SK-N-SH treated with all-trans-retinoic acid at 6 μM for 48 hours (cell line): ENCODE measurements around the gene NKTR.
A peak's percentile ranks its signal among the peaks of the same experiment; 100 is the strongest.

ENCODE experiments used
- ATAC-seq: fragments of 200-7000 bp; cut with Tn5 transposase; 3 replicates; pipeline ENCODE4 v1.9.1; 2020; ENCODE audit warnings: mild to moderate bottlenecking, moderate library complexity
- ARNTL ChIP-seq: fragments of 450-650 bp; formaldehyde crosslinking; IDR thresholded peaks from 2 replicates; pipeline ENCODE4 v1.5.0; 2020; ENCODE audit warnings: low read depth, mild to moderate bottlenecking, moderate library complexity, borderline replicate concordance
- CSDC2 ChIP-seq: fragments of 250-450 bp; sonication (Bioruptor Pico); IDR thresholded peaks from 2 replicates; pipeline ENCODE4 v1.5.0; 2020; ENCODE audit warnings: mild to moderate bottlenecking, moderate library complexity
- CSRNP3 ChIP-seq: fragments of 250-450 bp; sonication (Bioruptor Pico); IDR thresholded peaks from 2 replicates; pipeline ENCODE4 v1.5.1; 2021; ENCODE audit warnings: mild to moderate bottlenecking, moderate library complexity
- ESRRG ChIP-seq: fragments of 250-450 bp; sonication (Bioruptor Pico); IDR thresholded peaks from 2 replicates; pipeline ENCODE4 v1.6.1; 2021; ENCODE audit warnings: mild to moderate bottlenecking
- GLIS3 ChIP-seq: fragments of 250-450 bp; sonication (Bioruptor Pico); IDR thresholded peaks from 2 replicates; pipeline ENCODE4 v1.5.0; 2020; ENCODE audit warnings: mild to moderate bottlenecking, moderate library complexity
- ISL1 ChIP-seq: fragments of 250-450 bp; sonication (Bioruptor Pico); IDR thresholded peaks from 2 replicates; pipeline ENCODE4 v2.1.2; 2022; ENCODE audit warnings: mild to moderate bottlenecking, moderate library complexity
- PATZ1 ChIP-seq: fragments of 250-450 bp; sonication (Bioruptor Pico); IDR thresholded peaks from 2 replicates; pipeline ENCODE4 v1.8.0; 2020; ENCODE audit warnings: mild to moderate bottlenecking, moderate library complexity, borderline replicate concordance
- PPARA ChIP-seq: fragments of 250-450 bp; sonication (Bioruptor Pico); IDR thresholded peaks from 2 replicates; pipeline ENCODE4 v1.5.0; 2020; ENCODE audit warnings: mild to moderate bottlenecking, borderline replicate concordance
- TCF4 ChIP-seq: fragments of 250-450 bp; sonication (Bioruptor Pico); IDR thresholded peaks from 2 replicates; pipeline ENCODE4 v1.8.0; 2021; ENCODE audit warnings: mild to moderate bottlenecking, moderate library complexity, borderline replicate concordance
- TOX ChIP-seq: fragments of 250-450 bp; sonication (Bioruptor Pico); IDR thresholded peaks from 2 replicates; pipeline ENCODE4 v1.8.0; 2021; ENCODE audit warnings: mild to moderate bottlenecking, moderate library complexity, borderline replicate concordance
- ZC3H10 ChIP-seq: fragments of 250-450 bp; sonication (Bioruptor Pico); IDR thresholded peaks from 2 replicates; pipeline ENCODE4 v1.5.1; 2021; ENCODE audit warnings: mild to moderate bottlenecking, moderate library complexity
- ZFP3 ChIP-seq: fragments of 250-450 bp; sonication (Bioruptor Pico); IDR thresholded peaks from 2 replicates; pipeline ENCODE4 v1.5.0; 2020; ENCODE audit warnings: mild to moderate bottlenecking, moderate library complexity
- ZNF70 ChIP-seq: fragments of 450-650 bp; formaldehyde crosslinking; IDR thresholded peaks from 2 replicates; pipeline ENCODE4 v1.5.0; 2020; ENCODE audit warnings: mild to moderate bottlenecking, moderate library complexity
- TF ChIP-seq, protein P1 (sequence below): fragments of 250-450 bp; sonication (Bioruptor Pico); IDR thresholded peaks from 2 replicates; pipeline ENCODE4 v1.8.0; 2021; ENCODE audit warnings: low read depth, mild to moderate bottlenecking, moderate library complexity, borderline replicate concordance
- TF ChIP-seq, protein P2 (sequence below): fragments of 250-450 bp; sonication (Bioruptor Pico); IDR thresholded peaks from 2 replicates; pipeline ENCODE4 v1.5.0; 2020; ENCODE audit warnings: mild to moderate bottlenecking, moderate library complexity
- TF ChIP-seq, protein P3 (sequence below): fragments of 250-450 bp; sonication (Bioruptor Pico); IDR thresholded peaks from 2 replicates; pipeline ENCODE4 v1.5.1; 2020; ENCODE audit warnings: low read depth, mild to moderate bottlenecking, moderate library complexity

Gene NKTR

DNA sequence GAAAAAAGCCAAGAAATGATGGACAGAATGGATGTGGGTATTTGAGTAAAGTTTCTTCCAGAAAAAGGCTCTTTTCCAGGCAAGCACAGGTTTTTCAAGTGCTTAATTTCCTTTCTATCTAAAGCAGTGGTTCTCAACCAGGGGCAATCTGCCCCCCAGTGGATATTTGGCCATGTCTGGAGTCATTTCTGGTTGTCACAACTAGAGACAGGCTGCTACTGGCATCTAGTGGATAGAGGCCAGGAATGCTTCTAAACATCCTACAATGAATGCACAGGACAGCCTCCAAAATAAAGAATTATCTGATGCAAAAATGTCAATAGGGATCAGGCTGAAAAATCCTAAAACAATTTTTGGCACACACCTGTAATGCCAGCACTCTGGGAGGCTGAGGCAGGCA lies 42.6 kb upstream of the NKTR start (continued):
- TF ChIP-seq CSRNP3 (CRISPR knock-in tag) (no peak), ZFP3 (CRISPR knock-in tag) (no peak)
- TF ChIP-seq, all 23 proteins: peak for 0

GRCh38 chr3:42562047-42562907 lies 38.2 kb upstream of the NKTR start:
- ATAC-seq: no peak
- no peak for TF ChIP-seq CSDC2 (CRISPR knock-in tag)
- TF ChIP-seq CSRNP3 (CRISPR knock-in tag): no peak

GRCh38 chr3:42569593-42570142 lies 30.8 kb upstream of the NKTR start:
- no peak for ATAC-seq
- no peak for TF ChIP-seq CSDC2 (CRISPR knock-in tag)
- no peak for TF ChIP-seq PATZ1 (CRISPR knock-in tag)
- TF ChIP-seq PPARA: no peak
- no peak for TF ChIP-seq ZNF70 (CRISPR knock-in tag)
- no peak for TF ChIP-seq ARNTL (CRISPR knock-in tag)
- no peak for TF ChIP-seq CSRNP3 (CRISPR knock-in tag)
- TF ChIP-seq, protein P1, sequence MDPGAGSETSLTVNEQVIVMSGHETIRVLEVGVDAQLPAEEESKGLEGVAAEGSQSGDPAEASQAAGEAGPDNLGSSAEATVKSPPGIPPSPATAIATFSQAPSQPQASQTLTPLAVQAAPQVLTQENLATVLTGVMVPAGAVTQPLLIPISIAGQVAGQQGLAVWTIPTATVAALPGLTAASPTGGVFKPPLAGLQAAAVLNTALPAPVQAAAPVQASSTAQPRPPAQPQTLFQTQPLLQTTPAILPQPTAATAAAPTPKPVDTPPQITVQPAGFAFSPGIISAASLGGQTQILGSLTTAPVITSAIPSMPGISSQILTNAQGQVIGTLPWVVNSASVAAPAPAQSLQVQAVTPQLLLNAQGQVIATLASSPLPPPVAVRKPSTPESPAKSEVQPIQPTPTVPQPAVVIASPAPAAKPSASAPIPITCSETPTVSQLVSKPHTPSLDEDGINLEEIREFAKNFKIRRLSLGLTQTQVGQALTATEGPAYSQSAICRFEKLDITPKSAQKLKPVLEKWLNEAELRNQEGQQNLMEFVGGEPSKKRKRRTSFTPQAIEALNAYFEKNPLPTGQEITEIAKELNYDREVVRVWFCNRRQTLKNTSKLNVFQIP (CRISPR knock-in tag): no peak
- no peak for TF ChIP-seq ESRRG (CRISPR knock-in tag)
- no peak for TF ChIP-seq TOX (CRISPR knock-in tag)
- no peak for TF ChIP-seq GLIS3 (CRISPR knock-in tag)

GRCh38 chr3:42572278-42572677 lies 28.2 kb upstream of the NKTR start:
- peak; percentile 98 for ATAC-seq
- TF ChIP-seq PPARA: no peak
- TF ChIP-seq ISL1 (CRISPR knock-in tag): no peak
- TF ChIP-seq, protein P2, sequence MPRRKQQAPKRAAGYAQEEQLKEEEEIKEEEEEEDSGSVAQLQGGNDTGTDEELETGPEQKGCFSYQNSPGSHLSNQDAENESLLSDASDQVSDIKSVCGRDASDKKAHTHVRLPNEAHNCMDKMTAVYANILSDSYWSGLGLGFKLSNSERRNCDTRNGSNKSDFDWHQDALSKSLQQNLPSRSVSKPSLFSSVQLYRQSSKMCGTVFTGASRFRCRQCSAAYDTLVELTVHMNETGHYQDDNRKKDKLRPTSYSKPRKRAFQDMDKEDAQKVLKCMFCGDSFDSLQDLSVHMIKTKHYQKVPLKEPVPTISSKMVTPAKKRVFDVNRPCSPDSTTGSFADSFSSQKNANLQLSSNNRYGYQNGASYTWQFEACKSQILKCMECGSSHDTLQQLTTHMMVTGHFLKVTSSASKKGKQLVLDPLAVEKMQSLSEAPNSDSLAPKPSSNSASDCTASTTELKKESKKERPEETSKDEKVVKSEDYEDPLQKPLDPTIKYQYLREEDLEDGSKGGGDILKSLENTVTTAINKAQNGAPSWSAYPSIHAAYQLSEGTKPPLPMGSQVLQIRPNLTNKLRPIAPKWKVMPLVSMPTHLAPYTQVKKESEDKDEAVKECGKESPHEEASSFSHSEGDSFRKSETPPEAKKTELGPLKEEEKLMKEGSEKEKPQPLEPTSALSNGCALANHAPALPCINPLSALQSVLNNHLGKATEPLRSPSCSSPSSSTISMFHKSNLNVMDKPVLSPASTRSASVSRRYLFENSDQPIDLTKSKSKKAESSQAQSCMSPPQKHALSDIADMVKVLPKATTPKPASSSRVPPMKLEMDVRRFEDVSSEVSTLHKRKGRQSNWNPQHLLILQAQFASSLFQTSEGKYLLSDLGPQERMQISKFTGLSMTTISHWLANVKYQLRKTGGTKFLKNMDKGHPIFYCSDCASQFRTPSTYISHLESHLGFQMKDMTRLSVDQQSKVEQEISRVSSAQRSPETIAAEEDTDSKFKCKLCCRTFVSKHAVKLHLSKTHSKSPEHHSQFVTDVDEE (CRISPR knock-in tag): no peak
- no peak for TF ChIP-seq TCF4
- TF ChIP-seq ZC3H10 (CRISPR knock-in tag): no peak
- TF ChIP-seq, protein P3, sequence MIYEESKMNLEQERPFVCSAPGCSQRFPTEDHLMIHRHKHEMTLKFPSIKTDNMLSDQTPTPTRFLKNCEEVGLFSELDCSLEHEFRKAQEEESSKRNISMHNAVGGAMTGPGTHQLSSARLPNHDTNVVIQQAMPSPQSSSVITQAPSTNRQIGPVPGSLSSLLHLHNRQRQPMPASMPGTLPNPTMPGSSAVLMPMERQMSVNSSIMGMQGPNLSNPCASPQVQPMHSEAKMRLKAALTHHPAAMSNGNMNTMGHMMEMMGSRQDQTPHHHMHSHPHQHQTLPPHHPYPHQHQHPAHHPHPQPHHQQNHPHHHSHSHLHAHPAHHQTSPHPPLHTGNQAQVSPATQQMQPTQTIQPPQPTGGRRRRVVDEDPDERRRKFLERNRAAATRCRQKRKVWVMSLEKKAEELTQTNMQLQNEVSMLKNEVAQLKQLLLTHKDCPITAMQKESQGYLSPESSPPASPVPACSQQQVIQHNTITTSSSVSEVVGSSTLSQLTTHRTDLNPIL (CRISPR knock-in tag): no peak
- no peak for TF ChIP-seq GLIS3 (CRISPR knock-in tag)
- no peak for TF ChIP-seq CSDC2 (CRISPR knock-in tag)
- TF ChIP-seq, protein P1 (CRISPR knock-in tag): no peak
- no peak for TF ChIP-seq ZNF70 (CRISPR knock-in tag)
- no peak for TF ChIP-seq ZFP3 (CRISPR knock-in tag)
- no peak for TF ChIP-seq CSRNP3 (CRISPR knock-in tag)
